Measurements from ENCODE around the gene SPTBN1.

GRCh38 chr2:54516842-54517241, 60.7 kb downstream of the SPTBN1 start:
- TF ChIP-seq, protein P1, sequence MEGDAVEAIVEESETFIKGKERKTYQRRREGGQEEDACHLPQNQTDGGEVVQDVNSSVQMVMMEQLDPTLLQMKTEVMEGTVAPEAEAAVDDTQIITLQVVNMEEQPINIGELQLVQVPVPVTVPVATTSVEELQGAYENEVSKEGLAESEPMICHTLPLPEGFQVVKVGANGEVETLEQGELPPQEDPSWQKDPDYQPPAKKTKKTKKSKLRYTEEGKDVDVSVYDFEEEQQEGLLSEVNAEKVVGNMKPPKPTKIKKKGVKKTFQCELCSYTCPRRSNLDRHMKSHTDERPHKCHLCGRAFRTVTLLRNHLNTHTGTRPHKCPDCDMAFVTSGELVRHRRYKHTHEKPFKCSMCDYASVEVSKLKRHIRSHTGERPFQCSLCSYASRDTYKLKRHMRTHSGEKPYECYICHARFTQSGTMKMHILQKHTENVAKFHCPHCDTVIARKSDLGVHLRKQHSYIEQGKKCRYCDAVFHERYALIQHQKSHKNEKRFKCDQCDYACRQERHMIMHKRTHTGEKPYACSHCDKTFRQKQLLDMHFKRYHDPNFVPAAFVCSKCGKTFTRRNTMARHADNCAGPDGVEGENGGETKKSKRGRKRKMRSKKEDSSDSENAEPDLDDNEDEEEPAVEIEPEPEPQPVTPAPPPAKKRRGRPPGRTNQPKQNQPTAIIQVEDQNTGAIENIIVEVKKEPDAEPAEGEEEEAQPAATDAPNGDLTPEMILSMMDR (IDR thresholded peaks at IDR 0.05), result no peak
- TF ChIP-seq POLR2A (IDR thresholded peaks at IDR 0.05), result no peak

Measured in uterus (tissue), 2 donors.